HG03064 (cell line): ENCODE results near the gene RABEP2.
"Not testable (repeated sequence)": the region's sequence is repeated elsewhere in the genome, so short reads cannot be mapped to it uniquely, and the experiment has no call there.

Experiments used
- ATAC-seq: cut with Tn5 transposase; IDR thresholded peaks from one replicate; pipeline ENCODE4 v1.9.1; 2021; ENCODE audit warnings: low read depth; ENCODE audit not compliant: unreplicated experiment

RABEP2 gene

GRCh38 chr16:28904828-28905227, 20.2 kb downstream of the RABEP2 start:
- ATAC-seq, result no peak

DNA sequence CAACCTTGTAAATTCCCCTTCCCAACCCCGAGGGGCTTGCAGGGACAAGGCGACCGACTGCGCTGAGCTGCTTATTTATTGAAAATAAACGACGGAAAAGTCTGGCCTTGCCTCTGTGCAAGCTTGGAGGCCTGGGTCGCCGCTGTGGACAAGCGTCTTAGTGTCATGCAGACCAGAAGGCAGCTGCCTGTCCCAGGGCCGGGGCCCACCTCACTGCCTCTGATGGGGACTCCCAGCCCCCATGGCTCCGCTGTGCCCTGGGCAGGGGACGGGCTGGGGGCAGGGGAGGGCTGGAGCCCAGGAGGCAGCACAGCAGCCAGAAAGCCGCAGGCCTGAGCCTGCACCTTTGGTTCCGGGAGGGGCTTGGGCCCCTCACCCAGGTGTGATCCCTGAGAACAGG, 20.7 kb downstream of the RABEP2 start:
- ATAC-seq, result no peak

- no peak for ATAC-seq
Measured at GRCh38 chr16:28903344-28904042, 21.5 kb downstream of the RABEP2 start.

GRCh38 chr16:28902909-28903308, 22.1 kb downstream of the RABEP2 start:
- ATAC-seq, result no peak

GRCh38 chr16:28901862-28902261, 23.2 kb downstream of the RABEP2 start:
- ATAC-seq, result no peak

- ATAC-seq, result no peak
Measured at GRCh38 chr16:28900601-28901000, 24.4 kb downstream of the RABEP2 start.

GRCh38 chr16:28899882-28900590, 25.0 kb downstream of the RABEP2 start:
- no peak for ATAC-seq

GRCh38 chr16:28898942-28899341, 26.1 kb downstream of the RABEP2 start:
- ATAC-seq, result no peak

DNA sequence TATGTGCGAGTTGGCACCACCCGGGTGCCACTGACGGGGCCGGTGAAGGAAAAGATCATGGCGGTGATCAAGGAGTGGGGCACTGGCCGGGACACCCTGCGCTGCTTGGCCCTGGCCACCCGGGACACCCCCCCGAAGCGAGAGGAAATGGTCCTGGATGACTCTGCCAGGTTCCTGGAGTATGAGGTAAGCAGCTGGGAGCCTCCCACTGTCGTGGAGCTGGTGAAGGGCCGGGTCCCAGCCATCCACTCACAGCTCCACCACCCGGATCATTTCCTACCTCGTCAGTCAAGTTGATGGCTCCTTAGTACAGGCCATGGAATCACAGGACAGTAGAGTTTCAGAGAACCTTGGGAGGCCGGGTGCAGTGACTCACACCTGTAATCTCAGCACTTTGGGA, 26.8 kb downstream of the RABEP2 start:
- no peak for ATAC-seq

DNA sequence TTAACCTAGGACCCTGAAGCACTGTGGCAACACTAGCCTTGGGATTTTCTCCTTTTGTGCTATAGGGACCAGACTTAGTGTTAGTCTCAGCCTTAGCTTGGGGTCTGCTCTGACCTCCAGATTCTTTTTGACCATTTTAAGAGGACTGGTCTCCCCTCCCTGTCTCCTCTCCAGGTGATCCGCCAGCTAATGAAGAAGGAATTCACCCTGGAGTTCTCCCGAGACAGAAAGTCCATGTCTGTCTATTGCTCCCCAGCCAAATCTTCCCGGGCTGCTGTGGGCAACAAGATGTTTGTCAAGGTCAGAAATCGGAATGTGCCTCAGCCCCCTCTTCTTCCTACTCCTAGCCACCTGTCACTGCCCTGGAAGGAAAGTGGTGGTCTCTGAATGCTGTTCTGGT, 27.2 kb downstream of the RABEP2 start:
- ATAC-seq, result no peak

DNA sequence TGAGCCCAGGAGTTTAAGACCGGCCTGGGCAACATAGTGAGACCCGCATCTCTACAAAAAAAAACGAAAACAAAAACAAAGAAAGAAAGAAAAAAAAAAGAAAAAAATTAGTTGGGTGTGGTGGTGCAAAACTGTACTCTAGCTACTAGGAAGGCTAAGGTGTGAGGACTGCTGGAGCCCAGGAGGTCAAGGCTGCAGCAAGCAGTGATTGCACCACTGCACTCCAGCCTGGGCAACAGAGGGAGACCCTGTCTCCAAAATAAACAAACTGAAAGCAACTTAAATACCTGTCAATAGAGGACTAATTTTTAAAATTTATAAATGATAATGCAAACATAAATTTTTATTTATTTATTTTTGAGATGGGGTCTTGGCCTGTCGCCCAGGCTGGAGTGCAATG, 29.4 kb downstream of the RABEP2 start:
- ATAC-seq, result no peak

- no peak for ATAC-seq
Measured at GRCh38 chr16:28893291-28893690, 31.7 kb downstream of the RABEP2 start.

- ATAC-seq, result no peak
Measured at GRCh38 chr16:28891964-28892890, 32.8 kb downstream of the RABEP2 start.

DNA sequence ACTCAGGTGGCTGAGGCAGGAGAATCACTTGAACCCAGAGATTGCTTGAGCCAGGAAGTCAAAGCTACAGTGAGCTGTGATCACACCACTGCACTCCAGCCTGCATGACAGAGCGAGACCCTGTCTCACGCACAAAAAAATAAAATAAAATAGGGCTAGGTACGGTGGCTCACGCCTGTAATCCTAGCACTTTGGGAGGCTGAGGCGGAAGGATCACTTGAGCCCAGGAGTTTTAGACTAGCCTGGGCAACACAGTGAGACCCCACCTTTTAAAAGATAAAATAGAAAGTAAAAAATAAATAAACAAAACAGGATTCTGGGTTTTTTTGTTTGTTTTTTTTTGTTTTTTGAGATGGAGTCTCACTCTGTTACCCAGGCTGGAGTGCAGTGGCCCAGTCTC, 34.7 kb downstream of the RABEP2 start:
- not testable (repeated sequence) for ATAC-seq

GRCh38 chr16:28886945-28887344, 38.1 kb downstream of the RABEP2 start:
- no peak for ATAC-seq

DNA sequence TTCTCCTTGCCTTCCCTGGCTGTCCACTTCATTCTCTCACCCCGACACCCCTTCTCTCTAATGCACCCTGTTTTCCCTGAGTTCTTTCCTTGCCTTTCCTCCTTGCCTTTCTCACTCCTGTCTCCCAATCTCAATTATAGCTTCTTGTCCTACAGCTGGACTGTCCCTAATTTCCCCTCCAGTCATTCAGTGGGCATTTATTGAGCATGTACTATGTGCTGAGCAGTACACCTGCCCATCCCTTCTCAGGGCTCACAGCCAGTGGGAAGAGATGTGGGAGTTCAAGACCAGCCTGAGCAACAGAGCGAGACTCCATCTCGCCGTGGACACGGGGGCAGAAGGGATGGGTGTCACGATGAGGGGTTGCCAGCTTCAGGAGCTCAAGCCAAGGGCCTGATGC, 41.0 kb downstream of the RABEP2 start:
- no peak for ATAC-seq

GRCh38 chr16:28883221-28883996, 41.6 kb downstream of the RABEP2 start:
- ATAC-seq, result no peak

GRCh38 chr16:28882551-28883160, 42.4 kb downstream of the RABEP2 start:
- ATAC-seq, result no peak

DNA sequence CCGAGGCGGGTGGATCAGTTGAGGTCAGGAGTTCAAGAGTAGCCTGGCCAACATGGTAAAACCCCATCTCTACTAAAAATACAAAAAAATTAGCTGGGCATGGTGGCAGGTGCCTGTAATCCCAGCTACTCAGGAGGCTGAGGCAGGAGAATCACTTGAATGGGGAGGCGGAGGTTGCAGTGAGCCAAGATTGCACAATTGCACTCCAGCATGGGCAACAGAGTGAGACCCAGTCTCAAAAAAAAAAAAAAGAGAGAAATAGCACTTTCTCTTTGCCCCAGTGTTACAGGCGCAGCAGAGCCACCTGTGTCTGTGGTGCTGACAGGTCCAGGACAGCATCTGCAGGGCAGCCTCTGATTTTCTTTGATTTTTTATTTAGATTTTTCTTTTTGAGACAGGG, 43.5 kb downstream of the RABEP2 start:
- not testable (repeated sequence) for ATAC-seq

DNA sequence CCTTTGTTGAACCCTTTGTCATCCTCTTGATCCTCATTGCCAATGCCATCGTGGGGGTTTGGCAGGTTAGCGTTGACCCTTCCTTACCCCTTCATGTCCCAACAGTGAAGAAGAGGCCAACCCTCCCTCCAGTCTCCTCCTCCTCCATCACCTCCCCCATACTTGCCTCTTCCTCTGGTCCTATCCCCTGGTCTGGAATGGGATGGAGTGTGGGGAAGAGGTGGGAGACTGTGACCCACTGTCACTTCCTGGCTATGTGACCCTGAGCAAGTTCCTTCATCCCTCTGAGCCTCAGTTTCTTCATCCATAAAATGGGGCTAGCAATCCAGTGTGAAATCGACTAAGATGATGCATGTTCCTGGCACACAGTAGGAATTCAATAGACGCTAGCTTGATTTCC, 44.1 kb downstream of the RABEP2 start:
- no peak for ATAC-seq
